DND-41 (cell line): Measurements from ENCODE around the gene MVB12B.

Experiments used
- ATAC-seq: fragments of 200-7000 bp; cut with Tn5 transposase; 3 replicates; pipeline ENCODE4 v1.9.1; 2021; ENCODE audit warnings: low read depth; ENCODE audit not compliant: insufficient read depth
- DNase-seq: peaks from one replicate; pipeline ENCODE4 v3.0.0-alpha.2; 2020
- H2AFZ ChIP-seq: 2 replicates; pipeline ENCODE4 v1.6.0; 2012; ENCODE audit warnings: low read depth, low read length
- H3K27ac ChIP-seq: 2 replicates; pipeline ENCODE4 v1.5.1; 2012; ENCODE audit warnings: low read length, inconsistent platforms
- H3K27me3 ChIP-seq: fragments of 200-600 bp; sonication (generic); 2 replicates; pipeline ENCODE4 v1.6.0; 2012; ENCODE audit warnings: low read length, mild to moderate bottlenecking, inconsistent platforms; ENCODE audit not compliant: insufficient read depth, poor library complexity
- H3K36me3 ChIP-seq: 2 replicates; pipeline ENCODE4 v1.5.1; 2012; ENCODE audit warnings: low read length, inconsistent platforms; ENCODE audit not compliant: insufficient read depth
- H3K4me1 ChIP-seq: 2 replicates; pipeline ENCODE4 v1.5.1; 2012; ENCODE audit warnings: mild to moderate bottlenecking, low read length; ENCODE audit not compliant: insufficient read depth
- H3K4me2 ChIP-seq: 2 replicates; pipeline ENCODE4 v1.6.0; 2012; ENCODE audit warnings: mild to moderate bottlenecking, moderate library complexity, low read length, inconsistent platforms; ENCODE audit not compliant: insufficient read depth
- H3K4me3 ChIP-seq, 2 experiments: fragments of 200-600 bp in 1 of 2; shearing (Covaris generic) in 1 of 2; 2 replicates each; pipeline ENCODE4 v1.5.1; 2012 to 2016; ENCODE audit warnings: inconsistent platforms in 2 of 2, low read length in 2 of 2, mild to moderate bottlenecking in 2 of 2, low read depth in 1 of 2, moderate library complexity in 1 of 2
- H3K79me2 ChIP-seq: 2 replicates; pipeline ENCODE4 v1.6.0; 2012; ENCODE audit warnings: low read length, inconsistent platforms; ENCODE audit not compliant: insufficient read depth
- H3K9ac ChIP-seq: 2 replicates; pipeline ENCODE4 v1.6.0; 2012; ENCODE audit warnings: low read depth, mild to moderate bottlenecking, inconsistent platforms, low read length, moderate library complexity
- H3K9me3 ChIP-seq: 2 replicates; pipeline ENCODE4 v1.5.1; 2012; ENCODE audit warnings: low read length, moderate library complexity, mild to moderate bottlenecking, inconsistent platforms; ENCODE audit not compliant: insufficient read depth, severe bottlenecking
- H4K20me1 ChIP-seq: 2 replicates; pipeline ENCODE4 v1.6.0; 2012; ENCODE audit warnings: low read length; ENCODE audit not compliant: insufficient read depth
- EZH2 ChIP-seq: IDR thresholded peaks from 3 replicates; pipeline ENCODE4 v1.6.1; 2012; ENCODE audit warnings: borderline replicate concordance, low read depth, mild to moderate bottlenecking, moderate library complexity, low read length, inconsistent platforms; ENCODE audit not compliant: severe bottlenecking
- TF ChIP-seq, protein P1 (sequence below): IDR thresholded peaks from 2 replicates; pipeline ENCODE4 v1.5.1; 2012; ENCODE audit warnings: borderline replicate concordance, low read length, moderate library complexity, mild to moderate bottlenecking; ENCODE audit not compliant: poor library complexity, severe bottlenecking; ENCODE audit errors: extremely low read depth

MVB12B gene

DNA sequence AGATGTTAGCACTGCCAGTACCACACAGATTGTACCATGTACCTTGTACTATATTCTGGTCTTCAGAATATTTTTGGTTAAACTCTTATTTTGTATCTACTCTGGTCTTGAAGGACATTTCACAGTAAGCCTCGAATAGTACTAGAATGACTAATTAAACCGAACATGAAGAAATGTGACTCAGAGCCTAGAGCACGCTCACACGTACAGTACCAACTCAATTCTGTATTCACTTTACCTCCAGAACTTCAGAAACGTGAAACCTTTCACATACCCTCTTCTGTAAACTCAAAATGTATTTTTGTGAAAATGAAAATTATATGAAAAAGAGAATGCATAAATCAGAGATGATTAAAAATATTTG is 112.8 kb downstream of the MVB12B start:
- ATAC-seq (no peak), DNase-seq (no peak)
- Histone ChIP-seq H3K27me3 (no peaks in the 10 kb centered on the region), H3K27ac (no peak overlapping the region), H3K4me2 (no peak overlapping the region), H3K79me2 (no peaks in the 10 kb centered on the region), H2AFZ (no peak overlapping the region), H4K20me1 (no peaks in the 10 kb centered on the region), H3K4me3 (no peak overlapping the region), H3K9ac (no peak overlapping the region), H3K4me1 (no peaks in the 10 kb centered on the region), H3K36me3 (no peaks in the 10 kb centered on the region), H3K9me3 (no peaks in the 10 kb centered on the region)
- TF ChIP-seq, protein P1, sequence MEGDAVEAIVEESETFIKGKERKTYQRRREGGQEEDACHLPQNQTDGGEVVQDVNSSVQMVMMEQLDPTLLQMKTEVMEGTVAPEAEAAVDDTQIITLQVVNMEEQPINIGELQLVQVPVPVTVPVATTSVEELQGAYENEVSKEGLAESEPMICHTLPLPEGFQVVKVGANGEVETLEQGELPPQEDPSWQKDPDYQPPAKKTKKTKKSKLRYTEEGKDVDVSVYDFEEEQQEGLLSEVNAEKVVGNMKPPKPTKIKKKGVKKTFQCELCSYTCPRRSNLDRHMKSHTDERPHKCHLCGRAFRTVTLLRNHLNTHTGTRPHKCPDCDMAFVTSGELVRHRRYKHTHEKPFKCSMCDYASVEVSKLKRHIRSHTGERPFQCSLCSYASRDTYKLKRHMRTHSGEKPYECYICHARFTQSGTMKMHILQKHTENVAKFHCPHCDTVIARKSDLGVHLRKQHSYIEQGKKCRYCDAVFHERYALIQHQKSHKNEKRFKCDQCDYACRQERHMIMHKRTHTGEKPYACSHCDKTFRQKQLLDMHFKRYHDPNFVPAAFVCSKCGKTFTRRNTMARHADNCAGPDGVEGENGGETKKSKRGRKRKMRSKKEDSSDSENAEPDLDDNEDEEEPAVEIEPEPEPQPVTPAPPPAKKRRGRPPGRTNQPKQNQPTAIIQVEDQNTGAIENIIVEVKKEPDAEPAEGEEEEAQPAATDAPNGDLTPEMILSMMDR: no peak
- TF ChIP-seq EZH2: no peak

DNA sequence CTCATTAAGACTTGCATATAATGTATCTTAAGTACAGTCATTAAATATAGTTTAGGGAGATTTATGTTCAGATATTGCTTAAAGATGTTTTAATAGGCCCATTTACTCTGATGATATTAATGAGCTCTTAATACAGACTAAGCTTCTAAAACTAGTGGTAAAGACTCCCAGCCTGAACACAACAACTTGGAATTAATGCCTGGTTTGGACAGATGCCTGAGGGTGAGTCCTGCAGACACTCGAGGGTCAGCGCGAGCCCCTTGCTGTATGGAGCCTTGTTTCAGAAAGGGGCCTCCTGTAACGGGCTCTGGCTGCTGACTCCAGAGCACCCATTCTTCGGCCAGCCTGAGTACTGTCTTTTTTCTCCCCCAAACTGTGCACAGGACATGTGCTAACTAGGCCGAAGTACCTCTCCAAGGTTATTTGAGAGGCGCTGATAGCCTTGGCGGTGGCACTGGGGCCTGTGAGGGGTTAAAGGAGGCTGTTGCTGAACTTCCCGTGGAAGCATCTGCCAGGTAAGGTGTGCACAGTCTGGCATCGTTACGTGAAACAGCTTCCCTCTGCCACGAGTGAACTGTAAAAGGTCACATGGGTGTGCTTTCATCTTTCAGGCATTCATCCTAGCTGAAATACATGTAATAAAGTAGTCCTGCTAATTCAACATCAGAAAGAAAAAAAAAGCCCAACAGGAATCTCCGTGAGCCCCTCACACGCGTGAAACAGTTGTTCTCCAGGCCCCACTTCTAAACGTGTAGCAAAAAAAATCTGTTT is 113.4 kb downstream of the MVB12B start:
- H3K4me2 ChIP-seq: no peak overlapping the region
- no peak overlapping the region for H2AFZ ChIP-seq
- H3K79me2 ChIP-seq: no peaks in the 10 kb centered on the region
- H3K36me3 ChIP-seq: no peaks in the 10 kb centered on the region
- no peaks in the 10 kb centered on the region for H3K9me3 ChIP-seq
- H4K20me1 ChIP-seq: no peaks in the 10 kb centered on the region
- no peak for TF ChIP-seq EZH2
- TF ChIP-seq, protein P1: no peak
- DNase-seq (no peak), ATAC-seq (no peak)
- H3K9ac ChIP-seq: no peak overlapping the region
- H3K4me3 ChIP-seq: no peak overlapping the region
- no peaks in the 10 kb centered on the region for H3K27me3 ChIP-seq
- H3K27ac ChIP-seq: no peak overlapping the region
- H3K4me1 ChIP-seq: no peaks in the 10 kb centered on the region

DNA sequence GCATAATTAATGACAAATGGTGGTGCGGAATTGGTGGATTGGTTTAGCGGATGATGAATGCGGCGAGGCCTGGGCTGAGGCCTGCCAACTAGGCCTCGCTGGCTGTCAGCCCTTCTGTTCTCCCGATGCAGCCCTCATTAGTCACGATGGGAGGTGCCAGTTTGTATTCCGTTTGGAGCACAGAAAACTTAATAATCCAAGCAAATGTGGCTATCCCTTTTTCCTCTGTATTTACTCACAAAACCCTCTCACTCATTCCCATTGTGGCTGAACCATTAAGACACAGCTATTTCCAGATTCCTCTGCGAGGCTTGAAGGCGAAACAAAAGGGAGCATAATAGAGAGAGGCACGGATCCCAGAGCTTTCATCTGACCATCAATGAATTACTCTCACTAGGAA is 114.3 kb downstream of the MVB12B start:
- TF ChIP-seq EZH2: no peak
- TF ChIP-seq, protein P1: no peak
- Histone ChIP-seq H3K9me3 (no peaks in the 10 kb centered on the region), H3K4me3 (no peak overlapping the region), H3K36me3 (no peaks in the 10 kb centered on the region), H3K79me2 (no peaks in the 10 kb centered on the region), H3K4me2 (no peak overlapping the region), H3K9ac (no peak overlapping the region), H4K20me1 (no peaks in the 10 kb centered on the region), H3K27me3 (no peaks in the 10 kb centered on the region), H3K4me1 (no peaks in the 10 kb centered on the region), H3K27ac (no peak overlapping the region), H2AFZ (no peak overlapping the region)
- ATAC-seq: no peak
- no peak for DNase-seq

DNA sequence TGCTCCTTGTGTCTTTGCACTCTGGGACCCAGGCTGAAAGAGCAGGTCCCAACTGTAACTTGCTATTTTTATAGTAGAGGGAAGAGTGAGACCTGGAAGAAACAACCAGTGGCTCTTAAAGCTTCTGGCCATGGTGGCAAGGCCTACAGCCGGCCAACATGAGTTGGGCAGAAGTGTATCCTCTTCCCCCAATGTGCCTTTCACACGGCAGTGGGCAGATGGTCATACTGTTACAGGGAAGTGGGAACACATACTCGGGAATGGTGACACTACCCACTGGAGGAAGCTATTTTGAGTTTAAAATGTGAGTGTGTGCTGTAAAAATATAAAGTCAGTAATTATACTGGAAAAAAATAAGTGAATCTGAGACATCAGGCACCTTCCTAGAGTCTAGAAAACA is 116.0 kb downstream of the MVB12B start:
- no peak overlapping the region for H3K4me2 ChIP-seq
- DNase-seq: no peak
- no peaks in the 10 kb centered on the region for H3K4me1 ChIP-seq
- H3K36me3 ChIP-seq: no peaks in the 10 kb centered on the region
- H3K4me3 ChIP-seq: no peak overlapping the region
- TF ChIP-seq EZH2: no peak
- TF ChIP-seq, protein P1: no peak
- H2AFZ ChIP-seq: no peak overlapping the region
- no peaks in the 10 kb centered on the region for H3K79me2 ChIP-seq
- no peak overlapping the region for H3K9ac ChIP-seq
- no peaks in the 10 kb centered on the region for H4K20me1 ChIP-seq
- H3K9me3 ChIP-seq: no peaks in the 10 kb centered on the region
- H3K27ac ChIP-seq: no peak overlapping the region
- no peak for ATAC-seq
- no peaks in the 10 kb centered on the region for H3K27me3 ChIP-seq
